ENCODE measurements around the gene DPP4. TPM values are rescaled to one million over a fixed set of nuclear protein-coding genes. Genes with fewer than 3 reads are reported as not detected.
A peak's percentile ranks its signal among the peaks of the same experiment; 100 is the strongest.

DPP4 gene
- total RNA-seq, 1 experiment from 2014 or later, result 0.80 TPM

GRCh38 chr2:162092008-162092390 lies 18.0 kb upstream of the DPP4 start:
- CTCF ChIA-PET, result no interaction called here
- no peak overlapping the region for H3K27ac ChIP-seq (ENCODE audit: low read depth, low read length, poor library complexity, severe bottlenecking)

GRCh38 chr2:162091325-162092007 lies 17.5 kb upstream of the DPP4 start:
- Histone ChIP-seq H3K4me1 (ENCODE audit: insufficient read depth, low read length, poor library complexity, severe bottlenecking) (peaks cover 5% of the 10 kb centered on the region), H3K36me3 (ENCODE audit: insufficient read depth, low read length, poor library complexity, severe bottlenecking) (no peaks in the 10 kb centered on the region), H3K27me3 (replicated peaks; ENCODE audit: insufficient read depth, low read depth, low read length, poor library complexity) (no peaks in the 10 kb centered on the region), H3K27ac (ENCODE audit: low read depth, low read length, poor library complexity, severe bottlenecking) (no peak overlapping the region), H3K9me3 (ENCODE audit: low read depth, low read length, poor library complexity, severe bottlenecking) (no peaks in the 10 kb centered on the region), H3K4me3 (ENCODE audit: low read depth, low read length, poor library complexity, severe bottlenecking) (no peak overlapping the region)
- intact Hi-C loops (cut with micrococcal nuclease; ENCODE audit: unreplicated experiment), result no loop called here
- CTCF ChIA-PET, result no interaction called here
- no peak for DNase-seq (ENCODE audit: low spot score)
- no peak for TF ChIP-seq EZH2 (IDR thresholded peaks at IDR 0.05; ENCODE audit: borderline replicate concordance, low read depth, low read length, poor library complexity, severe bottlenecking)
- TF ChIP-seq CTCF (conservative IDR thresholded peaks at IDR 0.05; ENCODE audit: low read depth, low read length), result peak; percentile 28; the same call in 1 of the 2 replicates
- POLR2A ChIA-PET (ENCODE audit: low non-redundant PET), result no interaction called here
- no TSS peak for BruUV-seq (replicated peaks)

More at GRCh38 chr2:162092008-162092390, 18.0 kb upstream of the DPP4 start:
- H3K9me3 ChIP-seq (ENCODE audit: low read depth, low read length, poor library complexity, severe bottlenecking), result no peaks in the 10 kb centered on the region
- POLR2A ChIA-PET (ENCODE audit: low non-redundant PET), result no interaction called here
- TF ChIP-seq CTCF (conservative IDR thresholded peaks at IDR 0.05; ENCODE audit: low read depth, low read length) (no peak), EZH2 (IDR thresholded peaks at IDR 0.05; ENCODE audit: borderline replicate concordance, low read depth, low read length, poor library complexity, severe bottlenecking) (no peak)
- BruUV-seq (replicated peaks), result no TSS peak
- H3K27me3 ChIP-seq (replicated peaks; ENCODE audit: insufficient read depth, low read depth, low read length, poor library complexity), result no peaks in the 10 kb centered on the region
- intact Hi-C loops (cut with micrococcal nuclease; ENCODE audit: unreplicated experiment), result no loop called here
- no peak for DNase-seq (ENCODE audit: low spot score)
- H3K4me1 ChIP-seq (ENCODE audit: insufficient read depth, low read length, poor library complexity, severe bottlenecking), result peaks cover 5% of the 10 kb centered on the region
- H3K36me3 ChIP-seq (ENCODE audit: insufficient read depth, low read length, poor library complexity, severe bottlenecking), result no peaks in the 10 kb centered on the region
- no peak overlapping the region for H3K4me3 ChIP-seq (ENCODE audit: low read depth, low read length, poor library complexity, severe bottlenecking)

GRCh38 chr2:162090109-162090508 lies 16.1 kb upstream of the DPP4 start:
- intact Hi-C loops (cut with micrococcal nuclease; ENCODE audit: unreplicated experiment), result no loop called here
- Histone ChIP-seq H3K27me3 (replicated peaks; ENCODE audit: insufficient read depth, low read depth, low read length, poor library complexity) (no peaks in the 10 kb centered on the region), H3K9me3 (ENCODE audit: low read depth, low read length, poor library complexity, severe bottlenecking) (no peaks in the 10 kb centered on the region), H3K4me3 (ENCODE audit: low read depth, low read length, poor library complexity, severe bottlenecking) (no peak overlapping the region), H3K4me1 (ENCODE audit: insufficient read depth, low read length, poor library complexity, severe bottlenecking) (peaks cover 5% of the 10 kb centered on the region), H3K36me3 (ENCODE audit: insufficient read depth, low read length, poor library complexity, severe bottlenecking) (no peaks in the 10 kb centered on the region), H3K27ac (ENCODE audit: low read depth, low read length, poor library complexity, severe bottlenecking) (no peak overlapping the region)
- TF ChIP-seq EZH2 (IDR thresholded peaks at IDR 0.05; ENCODE audit: borderline replicate concordance, low read depth, low read length, poor library complexity, severe bottlenecking), result no peak
- TF ChIP-seq CTCF (conservative IDR thresholded peaks at IDR 0.05; ENCODE audit: low read depth, low read length), result no peak
- POLR2A ChIA-PET (ENCODE audit: low non-redundant PET), result no interaction called here
- no peak for DNase-seq (ENCODE audit: low spot score)
- CTCF ChIA-PET, result no interaction called here
- BruUV-seq (replicated peaks), result no TSS peak

Measured in A673 (cell line).